ENCODE measurements around the gene CCR5. TPM values are rescaled to one million over a fixed set of nuclear protein-coding genes. Genes with fewer than 3 reads are reported as not detected.

CCR5 gene
- total and polyA plus RNA-seq, 2 of the 13 experiments (the other 11 are each of a cell fraction or from before 2014, with no cell fraction given), result not detected

DNA sequence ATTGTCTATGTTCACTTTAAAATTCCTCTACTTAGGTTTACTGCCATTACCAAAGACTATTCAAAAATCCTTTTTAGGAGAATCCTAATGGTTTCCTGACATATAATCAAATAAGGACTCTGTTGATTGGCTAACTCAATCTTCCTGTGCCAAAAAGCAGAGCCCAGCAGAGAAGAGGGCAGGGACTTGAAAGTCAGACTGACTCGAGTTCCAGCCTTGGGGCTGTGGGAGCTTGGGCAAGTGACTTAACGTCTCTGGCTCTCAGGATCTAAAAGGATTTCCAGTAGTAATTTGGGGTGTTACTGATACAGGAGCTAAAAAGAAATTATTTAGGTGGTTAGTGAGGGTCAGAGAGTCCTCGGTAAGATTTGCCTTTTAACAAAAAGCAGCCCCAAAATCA is 10.9 kb downstream of the CCR5 start:
- no peak overlapping the region for H3K27ac ChIP-seq (ENCODE audit: extremely low read length, insufficient read depth, low read length)
- no peak for FAIRE-seq

More for the DNA sequence above, 10.9 kb downstream of the CCR5 start:
- Histone ChIP-seq H3K9ac (ENCODE audit: insufficient read depth, low read depth, low read length) (no peak overlapping the region), H3K36me3 (replicated peaks in 1 of 2; ENCODE audit: control insufficient read depth in 1 of 2, insufficient read depth in 2 of 2, low read length in 2 of 2) (no peaks in the 10 kb centered on the region), H4K20me1 (ENCODE audit: insufficient read depth, low read length) (no peaks in the 10 kb centered on the region), H3K27me3 (ENCODE audit: control insufficient read depth in 1 of 2, insufficient read depth in 2 of 2, low read length in 2 of 2) (peaks cover 0 to 1% of the 10 kb centered on the region in 2 experiments; a peak in 1 of 5 replicates), H2AFZ (ENCODE audit: low read length) (no peak overlapping the region), H3K4me2 (ENCODE audit: low read depth, low read length) (no peak overlapping the region), H3K79me2 (ENCODE audit: insufficient read depth, low read length) (no peaks in the 10 kb centered on the region), H3K9me3 (ENCODE audit: low read length) (no peaks in the 10 kb centered on the region), H3K4me3 (replicated peaks in 1 of 3; ENCODE audit: insufficient read depth in 1 of 3, low read depth in 2 of 3, low read length in 3 of 3) (no peak overlapping the region), H3K4me1 (ENCODE audit: insufficient read depth, low read length) (no peaks in the 10 kb centered on the region)
- no TSS peak for BruUV-seq (replicated peaks)
- ChIA-PET POLR2A (no interaction called here), CTCF (ENCODE audit: low intra/inter-chr PET ratio, low total read pairs) (no interaction called here)
- WGBS (ENCODE audit: low lambda C conversion rate), result 1% methylated on average over 3 of the region's 3 CpGs
- DNase-seq (ENCODE audit: low spot score) (no peak), ATAC-seq (no peak)
- in situ Hi-C loops (cut with HindIII; ENCODE audit: extremely low pct_ligation_motif_present, low pct_unique_long_range_greater_than_20kb) (no loop called here), intact Hi-C loops (cut with micrococcal nuclease; ENCODE audit: unreplicated experiment) (no loop called here)
- TF ChIP-seq, protein P1, sequence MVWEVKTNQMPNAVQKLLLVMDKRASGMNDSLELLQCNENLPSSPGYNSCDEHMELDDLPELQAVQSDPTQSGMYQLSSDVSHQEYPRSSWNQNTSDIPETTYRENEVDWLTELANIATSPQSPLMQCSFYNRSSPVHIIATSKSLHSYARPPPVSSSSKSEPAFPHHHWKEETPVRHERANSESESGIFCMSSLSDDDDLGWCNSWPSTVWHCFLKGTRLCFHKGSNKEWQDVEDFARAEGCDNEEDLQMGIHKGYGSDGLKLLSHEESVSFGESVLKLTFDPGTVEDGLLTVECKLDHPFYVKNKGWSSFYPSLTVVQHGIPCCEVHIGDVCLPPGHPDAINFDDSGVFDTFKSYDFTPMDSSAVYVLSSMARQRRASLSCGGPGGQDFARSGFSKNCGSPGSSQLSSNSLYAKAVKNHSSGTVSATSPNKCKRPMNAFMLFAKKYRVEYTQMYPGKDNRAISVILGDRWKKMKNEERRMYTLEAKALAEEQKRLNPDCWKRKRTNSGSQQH (CRISPR knock-in tag; IDR thresholded peaks at IDR 0.05; ENCODE audit: low read depth), result no peak
- TF ChIP-seq, protein P2, sequence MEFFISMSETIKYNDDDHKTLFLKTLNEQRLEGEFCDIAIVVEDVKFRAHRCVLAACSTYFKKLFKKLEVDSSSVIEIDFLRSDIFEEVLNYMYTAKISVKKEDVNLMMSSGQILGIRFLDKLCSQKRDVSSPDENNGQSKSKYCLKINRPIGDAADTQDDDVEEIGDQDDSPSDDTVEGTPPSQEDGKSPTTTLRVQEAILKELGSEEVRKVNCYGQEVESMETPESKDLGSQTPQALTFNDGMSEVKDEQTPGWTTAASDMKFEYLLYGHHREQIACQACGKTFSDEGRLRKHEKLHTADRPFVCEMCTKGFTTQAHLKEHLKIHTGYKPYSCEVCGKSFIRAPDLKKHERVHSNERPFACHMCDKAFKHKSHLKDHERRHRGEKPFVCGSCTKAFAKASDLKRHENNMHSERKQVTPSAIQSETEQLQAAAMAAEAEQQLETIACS (CRISPR knock-in tag; IDR thresholded peaks at IDR 0.05), result no peak
- TF ChIP-seq, protein P3, sequence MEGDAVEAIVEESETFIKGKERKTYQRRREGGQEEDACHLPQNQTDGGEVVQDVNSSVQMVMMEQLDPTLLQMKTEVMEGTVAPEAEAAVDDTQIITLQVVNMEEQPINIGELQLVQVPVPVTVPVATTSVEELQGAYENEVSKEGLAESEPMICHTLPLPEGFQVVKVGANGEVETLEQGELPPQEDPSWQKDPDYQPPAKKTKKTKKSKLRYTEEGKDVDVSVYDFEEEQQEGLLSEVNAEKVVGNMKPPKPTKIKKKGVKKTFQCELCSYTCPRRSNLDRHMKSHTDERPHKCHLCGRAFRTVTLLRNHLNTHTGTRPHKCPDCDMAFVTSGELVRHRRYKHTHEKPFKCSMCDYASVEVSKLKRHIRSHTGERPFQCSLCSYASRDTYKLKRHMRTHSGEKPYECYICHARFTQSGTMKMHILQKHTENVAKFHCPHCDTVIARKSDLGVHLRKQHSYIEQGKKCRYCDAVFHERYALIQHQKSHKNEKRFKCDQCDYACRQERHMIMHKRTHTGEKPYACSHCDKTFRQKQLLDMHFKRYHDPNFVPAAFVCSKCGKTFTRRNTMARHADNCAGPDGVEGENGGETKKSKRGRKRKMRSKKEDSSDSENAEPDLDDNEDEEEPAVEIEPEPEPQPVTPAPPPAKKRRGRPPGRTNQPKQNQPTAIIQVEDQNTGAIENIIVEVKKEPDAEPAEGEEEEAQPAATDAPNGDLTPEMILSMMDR (CRISPR knock-in tag; IDR thresholded peaks at IDR 0.05), result no peak
- TF ChIP-seq KDM4B (CRISPR knock-in tag; IDR thresholded peaks at IDR 0.05), result no peak
- no peak for TF ChIP-seq MIXL1 (CRISPR knock-in tag; IDR thresholded peaks at IDR 0.05)
- no peak for TF ChIP-seq ZFP41 (CRISPR knock-in tag; IDR thresholded peaks at IDR 0.05; ENCODE audit: borderline replicate concordance)
- TF ChIP-seq ZBTB1 (CRISPR knock-in tag; IDR thresholded peaks at IDR 0.05; ENCODE audit: borderline replicate concordance), result no peak
- TF ChIP-seq GABPA (IDR thresholded peaks at IDR 0.05; ENCODE audit: low read depth, low read length), result no peak
- TF ChIP-seq GABPA (CRISPR knock-in tag; IDR thresholded peaks at IDR 0.05; ENCODE audit: low read depth), result no peak
- no peak for TF ChIP-seq ARNT2 (CRISPR knock-in tag; IDR thresholded peaks at IDR 0.05; ENCODE audit: low read depth)
- no peak for TF ChIP-seq FOXP1 (IDR thresholded peaks at IDR 0.05)
- TF ChIP-seq FOXP1 (CRISPR knock-in tag; IDR thresholded peaks at IDR 0.05), result no peak
- no peak for TF ChIP-seq ZSCAN29 (CRISPR knock-in tag; conservative IDR thresholded peaks at IDR 0.05)
- no peak for TF ChIP-seq KAT2B (IDR thresholded peaks at IDR 0.05; ENCODE audit: borderline replicate concordance, low read depth, low read length)
